Ishikawa (cell line): ENCODE measurements around the gene STYK1.

Experiments used
- EGR1 ChIP-seq: IDR thresholded peaks from 2 replicates; pipeline ENCODE4 v1.6.1; 2012
- FOXM1 ChIP-seq: IDR thresholded peaks from 2 replicates; pipeline ENCODE4 v1.6.1; 2012; ENCODE audit warnings: low read depth, borderline replicate concordance
- NFIC ChIP-seq: IDR thresholded peaks from 2 replicates; pipeline ENCODE4 v1.6.1; 2012
- RAD21 ChIP-seq: IDR thresholded peaks from 2 replicates; pipeline ENCODE4 v1.6.1; 2012; ENCODE audit warnings: low read depth
- TEAD4 ChIP-seq: IDR thresholded peaks from 2 replicates; pipeline ENCODE4 v1.6.1; 2012
- YY1 ChIP-seq: IDR thresholded peaks from 2 replicates; pipeline ENCODE4 v1.6.1; 2012; ENCODE audit warnings: low read depth
- TF ChIP-seq, protein P1 (sequence below): IDR thresholded peaks from 2 replicates; pipeline ENCODE4 v1.6.1; 2012; ENCODE audit warnings: low read depth, mild to moderate bottlenecking
- TF ChIP-seq, protein P2 (sequence below): IDR thresholded peaks from 2 replicates; pipeline ENCODE4 v1.6.1; 2012

DNA sequence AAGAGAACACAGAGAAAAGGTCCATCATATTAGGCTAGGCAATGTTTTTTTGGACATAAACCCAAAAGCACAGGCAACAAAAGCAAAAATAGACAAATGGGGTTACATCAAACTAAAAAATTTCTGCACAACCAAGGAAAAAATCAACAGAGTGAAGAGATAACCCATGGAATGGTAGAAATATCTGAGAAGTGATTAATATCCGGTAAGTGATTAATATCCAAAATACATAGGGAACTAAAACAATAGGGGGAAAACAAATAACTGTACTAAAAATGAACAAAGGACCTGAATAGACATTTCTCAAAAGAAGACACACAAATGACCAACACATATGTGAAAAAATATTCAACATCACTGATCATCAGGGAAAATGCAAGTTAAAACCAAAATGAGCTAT lies 4.3 kb downstream of the STYK1 start:
- no peak for TF ChIP-seq YY1
- TF ChIP-seq RAD21, result no peak
- TF ChIP-seq FOXM1, result no peak
- TF ChIP-seq EGR1, result no peak
- TF ChIP-seq NFIC, result no peak
- TF ChIP-seq, protein P1, sequence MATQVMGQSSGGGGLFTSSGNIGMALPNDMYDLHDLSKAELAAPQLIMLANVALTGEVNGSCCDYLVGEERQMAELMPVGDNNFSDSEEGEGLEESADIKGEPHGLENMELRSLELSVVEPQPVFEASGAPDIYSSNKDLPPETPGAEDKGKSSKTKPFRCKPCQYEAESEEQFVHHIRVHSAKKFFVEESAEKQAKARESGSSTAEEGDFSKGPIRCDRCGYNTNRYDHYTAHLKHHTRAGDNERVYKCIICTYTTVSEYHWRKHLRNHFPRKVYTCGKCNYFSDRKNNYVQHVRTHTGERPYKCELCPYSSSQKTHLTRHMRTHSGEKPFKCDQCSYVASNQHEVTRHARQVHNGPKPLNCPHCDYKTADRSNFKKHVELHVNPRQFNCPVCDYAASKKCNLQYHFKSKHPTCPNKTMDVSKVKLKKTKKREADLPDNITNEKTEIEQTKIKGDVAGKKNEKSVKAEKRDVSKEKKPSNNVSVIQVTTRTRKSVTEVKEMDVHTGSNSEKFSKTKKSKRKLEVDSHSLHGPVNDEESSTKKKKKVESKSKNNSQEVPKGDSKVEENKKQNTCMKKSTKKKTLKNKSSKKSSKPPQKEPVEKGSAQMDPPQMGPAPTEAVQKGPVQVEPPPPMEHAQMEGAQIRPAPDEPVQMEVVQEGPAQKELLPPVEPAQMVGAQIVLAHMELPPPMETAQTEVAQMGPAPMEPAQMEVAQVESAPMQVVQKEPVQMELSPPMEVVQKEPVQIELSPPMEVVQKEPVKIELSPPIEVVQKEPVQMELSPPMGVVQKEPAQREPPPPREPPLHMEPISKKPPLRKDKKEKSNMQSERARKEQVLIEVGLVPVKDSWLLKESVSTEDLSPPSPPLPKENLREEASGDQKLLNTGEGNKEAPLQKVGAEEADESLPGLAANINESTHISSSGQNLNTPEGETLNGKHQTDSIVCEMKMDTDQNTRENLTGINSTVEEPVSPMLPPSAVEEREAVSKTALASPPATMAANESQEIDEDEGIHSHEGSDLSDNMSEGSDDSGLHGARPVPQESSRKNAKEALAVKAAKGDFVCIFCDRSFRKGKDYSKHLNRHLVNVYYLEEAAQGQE, result no peak
- no peak for TF ChIP-seq TEAD4
- TF ChIP-seq, protein P2, sequence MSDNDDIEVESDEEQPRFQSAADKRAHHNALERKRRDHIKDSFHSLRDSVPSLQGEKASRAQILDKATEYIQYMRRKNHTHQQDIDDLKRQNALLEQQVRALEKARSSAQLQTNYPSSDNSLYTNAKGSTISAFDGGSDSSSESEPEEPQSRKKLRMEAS, result no peak
